GM10847 (cell line): Measurements from ENCODE around the gene TSHZ1.

Source experiments
- POLR2A ChIP-seq: IDR thresholded peaks from 2 replicates; pipeline ENCODE4 v1.6.1; 2011; ENCODE audit not compliant: insufficient read length; ENCODE audit errors: extremely low read depth

TSHZ1 gene

GRCh38 chr18:75211953-75212750 is 1.6 kb downstream of the TSHZ1 start:
- TF ChIP-seq POLR2A = no peak

- TF ChIP-seq POLR2A = no peak
These were observed 2.1 kb downstream of the TSHZ1 start for GRCh38 chr18:75212751-75213090.

- no peak for TF ChIP-seq POLR2A
These were observed 3.2 kb downstream of the TSHZ1 start for GRCh38 chr18:75213611-75214331.

GRCh38 chr18:75214332-75214690 is 3.7 kb downstream of the TSHZ1 start:
- TF ChIP-seq POLR2A = no peak

DNA sequence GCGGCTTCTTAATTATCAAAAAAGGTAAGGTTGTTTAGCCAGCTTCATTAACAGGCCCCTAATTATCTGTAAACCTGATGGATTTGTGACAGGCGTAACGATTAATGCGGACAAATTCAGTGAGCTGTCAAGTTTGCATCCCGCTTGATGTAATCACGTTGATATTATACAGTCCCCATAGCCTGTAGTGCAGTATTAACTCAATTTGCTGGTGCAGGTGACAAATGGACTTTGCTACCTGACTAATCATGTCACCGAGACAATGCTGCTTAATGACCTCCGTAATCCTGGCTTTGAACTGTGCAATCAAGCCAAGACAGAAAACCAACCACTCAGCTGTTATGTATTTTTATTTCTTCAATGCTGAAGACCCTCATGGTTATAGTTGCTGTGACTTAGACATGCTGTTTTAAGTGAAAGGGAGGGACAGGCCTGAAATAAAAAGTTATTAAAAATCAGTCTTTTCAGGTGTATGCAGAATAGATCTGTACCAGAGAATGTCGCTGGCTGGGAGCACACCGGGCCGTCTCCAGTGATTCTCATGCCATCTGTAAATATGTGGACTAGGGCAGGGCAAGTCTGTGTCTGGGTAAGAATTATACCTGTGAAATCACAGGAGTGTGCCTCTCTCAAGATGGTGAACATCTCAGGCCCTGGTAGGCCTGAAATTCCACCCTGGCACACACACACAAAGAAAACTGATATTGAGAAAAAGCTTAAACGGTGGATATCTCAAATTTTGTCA is 4.3 kb downstream of the TSHZ1 start:
- no peak for TF ChIP-seq POLR2A

DNA sequence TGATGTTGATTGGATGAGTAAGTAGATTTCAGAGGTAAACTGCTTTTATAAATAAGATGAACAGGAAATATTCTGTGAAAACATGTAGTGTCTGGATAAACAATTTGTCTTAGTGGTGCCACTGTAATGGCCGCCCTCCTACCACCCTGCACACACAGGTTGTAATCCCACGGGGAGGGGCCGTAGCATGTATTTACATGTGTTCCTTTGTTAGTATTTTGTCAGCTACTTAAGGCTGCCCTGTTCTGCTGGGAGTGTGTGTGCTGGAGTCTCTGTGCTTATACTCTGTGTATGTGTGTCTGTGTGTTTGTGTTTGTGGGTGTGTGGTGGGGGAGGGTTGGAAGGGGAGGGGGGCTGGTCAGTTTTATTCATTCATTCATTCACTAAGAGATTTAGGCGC is 5.1 kb downstream of the TSHZ1 start:
- no peak for TF ChIP-seq POLR2A

GRCh38 chr18:75216212-75216910 is 5.8 kb downstream of the TSHZ1 start:
- TF ChIP-seq POLR2A = no peak

GRCh38 chr18:75216911-75217689 is 6.5 kb downstream of the TSHZ1 start:
- TF ChIP-seq POLR2A = no peak

- TF ChIP-seq POLR2A = no peak
These were observed 7.7 kb downstream of the TSHZ1 start for GRCh38 chr18:75218065-75218923.

- no peak for TF ChIP-seq POLR2A
These were observed 9.3 kb downstream of the TSHZ1 start for GRCh38 chr18:75219745-75220375.

DNA sequence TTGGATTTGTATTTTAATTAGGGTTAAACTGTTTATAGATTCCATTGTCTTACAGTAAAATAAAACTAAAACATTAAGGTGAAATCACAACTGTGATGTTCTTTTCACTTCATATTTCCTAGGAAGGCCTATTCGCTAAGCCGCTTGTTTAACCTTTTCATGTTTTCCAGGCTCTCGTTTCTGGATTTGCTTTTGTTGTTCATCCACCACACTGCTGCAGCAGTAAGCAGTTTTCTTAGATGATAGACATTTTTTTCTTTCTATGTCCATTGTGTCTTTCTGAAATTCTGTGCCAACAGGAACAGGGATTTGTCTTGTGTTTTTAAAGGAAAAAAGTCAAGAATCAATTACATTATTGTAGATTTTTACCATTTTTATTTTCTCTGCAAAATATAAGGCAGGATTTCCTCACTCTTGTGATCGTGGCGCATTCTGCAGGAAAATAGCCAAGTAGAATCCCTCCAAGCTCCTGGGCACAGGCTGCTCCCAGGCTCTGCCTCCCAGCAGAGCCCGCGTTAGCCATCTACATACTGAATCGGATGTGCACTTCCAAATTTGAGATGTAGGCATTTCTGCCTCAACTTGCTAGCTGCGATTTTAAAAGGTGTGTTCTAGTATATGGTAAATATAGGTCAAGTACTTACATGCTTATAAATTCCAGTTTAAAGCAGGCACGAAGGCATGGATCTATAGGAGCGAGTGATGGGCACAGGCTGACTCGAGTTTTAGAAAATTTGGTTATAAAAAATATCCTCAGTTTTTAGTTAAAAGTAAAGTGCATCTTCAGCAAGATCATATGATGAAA is 10.2 kb downstream of the TSHZ1 start:
- TF ChIP-seq POLR2A = no peak

DNA sequence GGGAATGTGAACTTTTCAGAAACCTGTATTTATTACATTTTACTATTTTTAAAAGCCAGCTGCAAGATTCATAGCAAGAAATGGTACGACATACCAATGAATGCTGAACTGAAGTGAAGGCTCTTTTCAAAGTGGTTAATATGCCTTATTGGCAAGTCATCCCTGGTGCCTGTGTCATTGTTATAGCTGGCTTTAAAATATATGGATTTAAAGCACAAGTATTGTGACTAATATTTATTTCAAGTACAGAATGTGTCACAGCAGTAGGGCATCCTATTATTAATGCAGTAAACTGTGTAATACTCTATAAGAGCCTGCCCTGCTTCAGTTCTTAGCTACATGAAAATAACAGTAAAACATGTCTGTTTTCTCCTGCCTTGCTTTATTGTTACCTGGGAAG is 10.8 kb downstream of the TSHZ1 start:
- no peak for TF ChIP-seq POLR2A

GRCh38 chr18:75221897-75222296 is 11.3 kb downstream of the TSHZ1 start:
- TF ChIP-seq POLR2A = no peak
